ENCODE results near the gene CAV1. TPM values are rescaled to one million over a fixed set of nuclear protein-coding genes. Genes with fewer than 3 reads are reported as not detected.

The CAV1 gene
- polyA plus RNA-seq, 1 donor (not counting 4 experiments of a cell fraction or from before 2014, with no cell fraction given): 2,905 TPM

GRCh38 chr7:116521046-116521664, 3.7 kb upstream of the CAV1 start:
- Histone ChIP-seq H3K9me3 (ENCODE audit: control insufficient read depth, low read depth, low read length) (no peaks in the 10 kb centered on the region), H3K9ac (ENCODE audit: control insufficient read depth, extremely low read depth, insufficient read depth, low read length) (peak overlapping the region; percentile 60), H3K4me2 (ENCODE audit: control insufficient read depth, extremely low read depth, insufficient read depth, low read depth, low read length) (peak overlapping the region; percentile 95), H3K36me3 (ENCODE audit: control insufficient read depth in 2 of 2, extremely low read depth in 1 of 2, insufficient read depth in 2 of 2, low read length in 2 of 2) (peaks cover 0 to 1% of the 10 kb centered on the region in 2 experiments), H3K4me1 (ENCODE audit: control insufficient read depth, extremely low read depth, insufficient read depth, low read length) (peaks cover 47% of the 10 kb centered on the region), H2AFZ (ENCODE audit: control insufficient read depth, low read length) (no peak overlapping the region), H3K27me3 (ENCODE audit: control insufficient read depth, extremely low read depth, insufficient read depth, low read length) (no peaks in the 10 kb centered on the region), H3K9me1 (ENCODE audit: control insufficient read depth, extremely low read depth, insufficient read depth, low read length) (no peaks in the 10 kb centered on the region), H3K4me3 (ENCODE audit: control insufficient read depth in 2 of 3, extremely low read depth in 1 of 3, insufficient read depth in 2 of 3, low read depth in 1 of 3, low read length in 3 of 3) (peak overlapping the region in 1 of 3 experiments; percentile 55), H3K27ac (ENCODE audit: control insufficient read depth, insufficient read depth, low read length) (peak overlapping the region; percentile 98), H3K79me2 (ENCODE audit: control insufficient read depth, insufficient read depth, low read length) (peaks cover 17% of the 10 kb centered on the region), H4K20me1 (ENCODE audit: control insufficient read depth, extremely low read depth, insufficient read depth, low read length) (no peaks in the 10 kb centered on the region)
- DNase-seq (ENCODE audit: low read depth, low spot score) (peak; percentile 85), FAIRE-seq (peak; percentile 97)
- TF ChIP-seq EZH2 (IDR thresholded peaks at IDR 0.05; ENCODE audit: low read length): no peak
- TF ChIP-seq, protein P1, sequence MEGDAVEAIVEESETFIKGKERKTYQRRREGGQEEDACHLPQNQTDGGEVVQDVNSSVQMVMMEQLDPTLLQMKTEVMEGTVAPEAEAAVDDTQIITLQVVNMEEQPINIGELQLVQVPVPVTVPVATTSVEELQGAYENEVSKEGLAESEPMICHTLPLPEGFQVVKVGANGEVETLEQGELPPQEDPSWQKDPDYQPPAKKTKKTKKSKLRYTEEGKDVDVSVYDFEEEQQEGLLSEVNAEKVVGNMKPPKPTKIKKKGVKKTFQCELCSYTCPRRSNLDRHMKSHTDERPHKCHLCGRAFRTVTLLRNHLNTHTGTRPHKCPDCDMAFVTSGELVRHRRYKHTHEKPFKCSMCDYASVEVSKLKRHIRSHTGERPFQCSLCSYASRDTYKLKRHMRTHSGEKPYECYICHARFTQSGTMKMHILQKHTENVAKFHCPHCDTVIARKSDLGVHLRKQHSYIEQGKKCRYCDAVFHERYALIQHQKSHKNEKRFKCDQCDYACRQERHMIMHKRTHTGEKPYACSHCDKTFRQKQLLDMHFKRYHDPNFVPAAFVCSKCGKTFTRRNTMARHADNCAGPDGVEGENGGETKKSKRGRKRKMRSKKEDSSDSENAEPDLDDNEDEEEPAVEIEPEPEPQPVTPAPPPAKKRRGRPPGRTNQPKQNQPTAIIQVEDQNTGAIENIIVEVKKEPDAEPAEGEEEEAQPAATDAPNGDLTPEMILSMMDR (optimal IDR thresholded peaks at IDR 0.05 in 1 of 3, IDR thresholded peaks at IDR 0.05 in 1 of 3, conservative IDR thresholded peaks at IDR 0.05 in 1 of 3; ENCODE audit: extremely low read depth in 1 of 3, insufficient read depth in 2 of 3, low read length in 3 of 3): no peak
- dilution Hi-C loops (cut with MboI; ENCODE audit: extremely low pct_ligation_motif_present, low sequenced_read_pairs): loop anchor here (25.0 kb wide), 1 partner anchor 259 kb away; no protein-coding TSS in a partner anchor

DNA sequence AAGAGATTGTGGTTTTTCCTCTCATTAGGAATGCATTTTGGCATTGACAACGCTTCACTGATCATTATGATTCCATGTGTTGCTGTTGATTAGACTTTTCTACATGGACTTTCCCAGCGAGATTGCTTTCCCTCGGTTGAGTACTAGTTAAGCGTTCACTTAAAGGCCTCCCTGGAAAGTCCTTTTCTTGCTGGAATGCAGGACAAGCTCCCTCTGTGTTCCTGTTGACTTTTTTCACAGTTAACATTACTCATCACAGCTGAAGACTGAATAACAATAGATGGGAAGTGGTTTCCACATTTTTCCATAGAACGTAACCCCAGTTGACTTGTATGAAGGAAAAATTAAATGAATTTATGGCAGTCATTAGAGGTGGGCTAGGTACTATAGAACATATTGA, 2.6 kb upstream of the CAV1 start:
- Histone ChIP-seq H3K27me3 (ENCODE audit: control insufficient read depth, extremely low read depth, insufficient read depth, low read length) (no peaks in the 10 kb centered on the region), H3K9me1 (ENCODE audit: control insufficient read depth, extremely low read depth, insufficient read depth, low read length) (no peaks in the 10 kb centered on the region), H3K36me3 (ENCODE audit: control insufficient read depth in 2 of 2, extremely low read depth in 1 of 2, insufficient read depth in 2 of 2, low read length in 2 of 2) (peaks cover 6 to 11% of the 10 kb centered on the region in 2 experiments), H3K79me2 (ENCODE audit: control insufficient read depth, insufficient read depth, low read length) (peaks cover 28% of the 10 kb centered on the region), H4K20me1 (ENCODE audit: control insufficient read depth, extremely low read depth, insufficient read depth, low read length) (no peaks in the 10 kb centered on the region), H3K4me1 (ENCODE audit: control insufficient read depth, extremely low read depth, insufficient read depth, low read length) (peaks cover 51% of the 10 kb centered on the region), H3K9me3 (ENCODE audit: control insufficient read depth, low read depth, low read length) (no peaks in the 10 kb centered on the region), H3K9ac (ENCODE audit: control insufficient read depth, extremely low read depth, insufficient read depth, low read length) (peak overlapping the region; percentile 60), H3K27ac (ENCODE audit: control insufficient read depth, insufficient read depth, low read length) (peak overlapping the region; percentile 98), H2AFZ (ENCODE audit: control insufficient read depth, low read length) (no peak overlapping the region), H3K4me2 (ENCODE audit: control insufficient read depth, extremely low read depth, insufficient read depth, low read depth, low read length) (peak overlapping the region; percentile 95), H3K4me3 (ENCODE audit: control insufficient read depth in 2 of 3, extremely low read depth in 1 of 3, insufficient read depth in 2 of 3, low read depth in 1 of 3, low read length in 3 of 3) (peak overlapping the region in 2 of 3 experiments; percentile 6 to 15)
- FAIRE-seq (peak; percentile 73), DNase-seq (ENCODE audit: low read depth, low spot score) (no peak)
- dilution Hi-C loops (cut with MboI; ENCODE audit: extremely low pct_ligation_motif_present, low sequenced_read_pairs): loop anchor here (25.0 kb wide), 1 partner anchor 260 kb away; no protein-coding TSS in a partner anchor
- TF ChIP-seq EZH2 (IDR thresholded peaks at IDR 0.05; ENCODE audit: low read length): no peak
- TF ChIP-seq, protein P1 (optimal IDR thresholded peaks at IDR 0.05 in 1 of 3, IDR thresholded peaks at IDR 0.05 in 1 of 3, conservative IDR thresholded peaks at IDR 0.05 in 1 of 3; ENCODE audit: extremely low read depth in 1 of 3, insufficient read depth in 2 of 3, low read length in 3 of 3): no peak
